ENCODE data around the gene TTLL8. TPM values are rescaled to one million over a fixed set of nuclear protein-coding genes. Genes with fewer than 3 reads are reported as not detected.

The TTLL8 gene
- total and polyA plus RNA-seq, 2 of the 8 experiments (the other 6 are each of a cell fraction or from before 2014, with no cell fraction given): not detected

- TF ChIP-seq CHD7 (IDR thresholded peaks at IDR 0.05; ENCODE audit: insufficient replicate concordance, low read length): no peak
- no peak for TF ChIP-seq RAD21 (IDR thresholded peaks at IDR 0.05 in 1 of 2, conservative IDR thresholded peaks at IDR 0.05 in 1 of 2; ENCODE audit: low read depth in 2 of 2, low read length in 2 of 2)
- TF ChIP-seq BACH1 (IDR thresholded peaks at IDR 0.05; ENCODE audit: low read length): no peak
- no peak for TF ChIP-seq POU5F1 (IDR thresholded peaks at IDR 0.05; ENCODE audit: low read depth, low read length)
These were observed 29.5 kb upstream of the TTLL8 start (continued) for GRCh38 chr22:50087646-50088045.

All from H1 (cell line).